Nasal cavity respiratory epithelium epithelial cell of viscerocranial mucosa (primary cell): ENCODE results near the gene PDZD2. TPM values are rescaled to one million over a fixed set of nuclear protein-coding genes. Genes with fewer than 3 reads are reported as not detected.

Experiments
- total RNA-seq: library from RNA; depleted of rRNA; stranded (reverse); fragments of >200 nt; gene quantifications from 2 replicates; pipeline ENCODE4 v1.2.3, GENCODE V29; 2014

Gene PDZD2
- total RNA-seq, result 8.5 and 11.5 TPM in 2 replicates

GRCh38 chr5:31638748-31639418 is at the start of gene PDZD2:
PDZD2 (plus strand) TSS chr5:31639131.

Other genes starting within 250 kb of the PDZD2 start
- 35.2 and 79.0 TPM in 2 replicates for gene DROSHA, start 107.0 kb upstream of the PDZD2 start, total RNA-seq
- 29.7 and 34.5 TPM in 2 replicates for gene C5orf22, start 106.8 kb upstream of the PDZD2 start, total RNA-seq